ENCODE measurements around the gene GAPDH. TPM values are rescaled to one million over a fixed set of nuclear protein-coding genes. Genes with fewer than 3 reads are reported as not detected.
"Not testable (repeated sequence)": the region's sequence is repeated elsewhere in the genome, so short reads cannot be mapped to it uniquely, and the experiment has no call there.

Gene GAPDH
- total RNA-seq, 1 donor from 2014 or later = 4,109 TPM

- intact Hi-C loops (cut with DNase I) = no loop called here
- ATAC-seq (ENCODE audit: poor library complexity) (peak; percentile 21), DNase-seq (no peak)
Measured at GRCh38 chr12:6582196-6582595, 47.9 kb downstream of the GAPDH start.

GRCh38 chr12:6582959-6583358 lies 48.6 kb downstream of the GAPDH start:
- ATAC-seq (ENCODE audit: poor library complexity) = no peak
- intact Hi-C loops (cut with DNase I) = no loop called here
- no peak for DNase-seq

- intact Hi-C loops (cut with DNase I) = no loop called here
- no peak for ATAC-seq (ENCODE audit: poor library complexity)
- no peak for DNase-seq
Measured at GRCh38 chr12:6584293-6584692, 50.0 kb downstream of the GAPDH start.

GRCh38 chr12:6586569-6586968 lies 52.3 kb downstream of the GAPDH start:
- intact Hi-C loops (cut with DNase I); ATAC-seq (ENCODE audit: poor library complexity); DNase-seq: not testable (repeated sequence)

Other genes with a start within 250 kb of the GAPDH start
- gene PLEKHG6, start 223.8 kb upstream of the GAPDH start, total RNA-seq = 0.22 TPM
- 47.9 TPM for gene TNFRSF1A, start 192.4 kb upstream of the GAPDH start, total RNA-seq
- gene SCNN1A, start 159.0 kb upstream of the GAPDH start, total RNA-seq = not detected
- gene LTBR, start 150.4 kb upstream of the GAPDH start, total RNA-seq = 23.2 TPM
- gene CD27, start 89.6 kb upstream of the GAPDH start, total RNA-seq = 0.30 TPM
- gene TAPBPL, start 82.5 kb upstream of the GAPDH start, total RNA-seq = 11.1 TPM
- gene VAMP1, start 63.8 kb upstream of the GAPDH start, total RNA-seq = 3.2 TPM
- 280 TPM for gene MRPL51, start 41.3 kb upstream of the GAPDH start, total RNA-seq
- gene NCAPD2, start 40.4 kb upstream of the GAPDH start, total RNA-seq = 8.9 TPM
- 14.1 TPM for gene IFFO1, start 21.5 kb downstream of the GAPDH start, total RNA-seq
- 14.8 TPM for gene NOP2, start 33.8 kb downstream of the GAPDH start, total RNA-seq
- gene CHD4, start 72.9 kb downstream of the GAPDH start, total RNA-seq = 142 TPM
- gene LPAR5, start 101.4 kb downstream of the GAPDH start, total RNA-seq = 7.3 TPM
- 0.51 TPM for gene ACRBP, start 112.9 kb downstream of the GAPDH start, total RNA-seq
- gene ING4, start 128.6 kb downstream of the GAPDH start, total RNA-seq = 25.3 TPM
- 23.0 TPM for gene ZNF384, start 154.9 kb downstream of the GAPDH start, total RNA-seq
- gene PIANP, start 166.3 kb downstream of the GAPDH start, total RNA-seq = 0.35 TPM
- gene COPS7A, start 189.5 kb downstream of the GAPDH start, total RNA-seq = 70.4 TPM
- gene MLF2, start 218.6 kb downstream of the GAPDH start, total RNA-seq = 153 TPM
- 108 TPM for gene PTMS, start 231.8 kb downstream of the GAPDH start, total RNA-seq
- 0.22 TPM for gene LAG3, start 238.0 kb downstream of the GAPDH start, total RNA-seq

Data from Right ventricle myocardium superior (tissue), 1 donor.